HT1080 (cell line): ENCODE results near the gene ZNF474. TPM values are rescaled to one million over a fixed set of nuclear protein-coding genes. Genes with fewer than 3 reads are reported as not detected.

Experiments used
- DNase-seq: peaks from one replicate; pipeline ENCODE4 v3.0.0-alpha.2; 2015; ENCODE audit warnings: low read depth
- total RNA-seq: library from RNA; depleted of rRNA; stranded (reverse); fragments of >200 nt; shearing (Covaris generic); gene quantifications from 2 replicates; pipeline ENCODE4 v1.2.3, GENCODE V29; 2014

Gene ZNF474
- total RNA-seq, 1 experiment from 2014 or later, result 0.08 TPM

DNA sequence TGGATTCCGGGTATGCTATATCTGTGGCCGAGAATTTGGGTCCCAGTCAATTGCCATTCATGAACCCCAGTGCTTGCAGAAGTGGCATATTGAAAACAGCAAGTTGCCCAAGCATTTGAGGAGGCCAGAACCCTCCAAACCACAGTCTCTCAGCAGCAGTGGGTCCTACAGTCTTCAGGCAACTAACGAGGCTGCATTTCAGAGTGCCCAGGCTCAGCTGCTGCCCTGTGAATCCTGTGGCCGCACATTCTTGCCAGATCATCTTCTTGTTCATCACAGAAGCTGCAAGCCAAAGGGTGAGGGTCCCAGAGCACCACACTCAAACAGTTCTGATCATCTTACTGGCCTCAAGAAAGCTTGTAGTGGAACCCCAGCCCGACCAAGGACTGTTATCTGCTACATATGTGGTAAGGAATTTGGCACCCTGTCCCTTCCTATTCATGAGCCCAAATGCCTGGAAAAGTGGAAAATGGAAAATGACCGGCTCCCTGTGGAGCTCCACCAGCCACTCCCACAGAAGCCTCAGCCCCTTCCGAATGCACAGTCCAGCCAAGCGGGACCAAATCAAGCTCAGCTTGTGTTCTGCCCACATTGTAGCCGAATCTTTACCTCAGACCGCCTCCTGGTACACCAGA is 23.0 kb downstream of the ZNF474 start:
- no peak for DNase-seq

DNA sequence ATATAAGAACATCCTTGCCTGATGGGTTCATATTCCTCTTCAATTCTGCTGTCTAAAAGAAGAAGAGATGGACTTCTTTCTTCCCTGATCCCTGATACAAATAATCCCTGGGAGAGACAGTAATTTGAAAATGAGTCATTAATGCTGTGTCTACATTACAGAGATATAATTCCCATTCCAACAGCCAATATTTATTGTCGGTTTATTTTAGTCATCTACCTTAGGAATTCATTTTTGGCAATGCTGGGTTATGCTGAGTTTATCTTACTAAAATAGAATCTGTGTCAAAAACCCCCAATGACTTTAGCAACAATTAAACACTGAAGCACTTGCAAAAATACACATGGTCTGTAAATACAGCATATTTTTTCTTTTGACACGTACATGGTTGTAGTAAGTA is 23.9 kb downstream of the ZNF474 start:
- DNase-seq, result peak; percentile 41

DNA sequence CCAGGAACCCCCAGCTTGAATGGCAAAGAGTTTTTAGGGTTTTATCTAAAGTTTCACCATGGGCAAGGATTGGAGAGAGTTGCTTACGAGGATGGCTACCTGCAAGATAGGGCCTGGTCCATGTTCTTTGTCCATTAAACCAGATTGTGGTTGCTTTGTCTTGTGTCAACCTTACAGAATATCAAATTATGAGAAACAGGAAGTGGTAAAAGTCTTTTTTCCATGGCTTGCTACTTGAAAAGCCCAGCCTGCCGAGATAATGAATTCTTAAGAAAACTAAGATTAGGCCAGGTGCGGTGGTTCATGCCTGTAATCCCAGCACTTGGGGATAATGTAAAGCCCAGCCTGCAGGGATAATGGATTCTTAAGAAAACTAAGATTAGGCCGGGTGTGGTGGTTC is 24.4 kb downstream of the ZNF474 start:
- peak; percentile 38 for DNase-seq

DNA sequence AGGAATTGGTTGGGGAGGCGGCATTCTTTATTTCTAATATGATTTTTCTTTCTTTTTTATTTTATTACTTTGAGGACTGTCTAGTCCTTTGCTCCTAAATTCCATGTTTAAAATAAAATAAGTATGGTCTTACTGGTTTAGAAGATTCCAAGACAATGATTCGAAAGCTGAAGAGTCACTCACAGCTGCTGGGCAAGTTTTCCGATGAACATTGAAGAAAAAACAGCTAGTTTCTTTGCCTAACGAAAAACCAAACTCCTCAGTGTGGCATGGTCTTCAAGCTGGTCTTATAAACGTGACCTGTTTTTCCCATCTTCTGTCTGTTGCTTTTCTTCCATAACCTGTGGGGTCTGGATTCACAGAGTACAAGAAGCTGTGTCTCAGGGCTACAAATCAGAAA is 25.1 kb downstream of the ZNF474 start:
- no peak for DNase-seq

DNA sequence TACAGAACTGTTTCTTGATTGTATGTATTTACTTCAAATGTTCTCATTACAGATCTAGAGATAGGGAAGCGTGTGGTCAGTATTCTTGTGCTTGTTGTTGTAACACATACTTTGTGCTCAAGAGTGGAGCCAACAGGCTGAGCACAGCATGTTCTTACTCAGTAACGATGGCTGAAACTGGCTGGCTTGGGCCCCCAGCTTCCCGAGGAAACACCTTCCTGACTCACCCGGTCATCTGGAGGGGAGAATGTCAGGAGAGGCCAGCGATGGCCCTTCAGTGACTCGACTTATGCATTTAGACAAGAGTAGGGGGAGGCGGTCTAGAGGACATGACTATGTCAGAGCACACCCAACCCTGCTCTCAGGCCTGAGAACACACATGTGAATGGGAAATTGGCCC is 25.6 kb downstream of the ZNF474 start:
- peak; percentile 43 for DNase-seq

DNA sequence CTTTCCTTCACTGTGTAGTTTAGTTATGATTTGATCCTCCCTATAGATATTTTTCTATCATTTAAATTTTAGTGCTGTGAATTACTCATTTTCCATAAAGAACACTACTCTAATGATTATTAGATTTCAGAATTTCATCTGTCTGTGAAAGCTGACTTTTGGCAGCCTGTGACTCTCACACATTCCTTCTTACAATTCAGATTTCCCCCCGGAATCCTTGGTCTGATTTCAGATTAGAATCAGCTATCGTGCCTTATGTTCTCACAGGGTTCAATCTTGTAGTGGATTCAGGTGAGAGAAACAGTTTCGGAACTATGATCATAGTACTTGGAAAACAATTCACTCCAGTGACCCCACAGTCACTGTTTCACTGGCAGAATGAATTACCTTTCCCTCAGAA is 26.2 kb downstream of the ZNF474 start:
- no peak for DNase-seq

DNA sequence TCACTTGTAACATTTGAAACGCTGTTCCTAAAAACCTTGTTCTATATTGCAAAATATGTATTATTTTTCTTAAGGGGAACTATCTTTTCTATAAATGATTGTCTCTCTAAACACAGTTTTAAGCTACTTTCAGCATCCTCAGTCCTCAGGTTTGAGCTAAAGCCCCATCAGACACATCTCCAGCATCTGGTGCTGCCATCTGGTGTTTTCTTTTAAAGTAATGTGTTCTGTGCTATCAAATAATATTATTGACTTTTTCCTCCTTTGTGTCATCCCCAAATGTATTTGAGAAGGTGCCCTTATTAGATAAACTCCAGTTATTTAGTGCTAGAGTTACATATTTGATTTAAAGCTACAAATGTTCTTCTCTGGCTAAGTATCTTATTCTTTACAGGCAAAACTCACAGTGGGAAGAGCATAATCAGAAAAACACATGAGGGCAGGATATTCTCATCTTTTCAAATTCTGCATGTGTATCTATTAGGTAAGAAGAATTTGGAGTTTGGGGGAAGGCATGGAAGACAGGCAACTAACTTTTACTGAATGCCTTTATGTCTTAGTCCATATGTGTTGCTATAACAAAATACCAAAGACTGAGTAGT is 27.5 kb downstream of the ZNF474 start:
- peak; percentile 52 for DNase-seq

DNA sequence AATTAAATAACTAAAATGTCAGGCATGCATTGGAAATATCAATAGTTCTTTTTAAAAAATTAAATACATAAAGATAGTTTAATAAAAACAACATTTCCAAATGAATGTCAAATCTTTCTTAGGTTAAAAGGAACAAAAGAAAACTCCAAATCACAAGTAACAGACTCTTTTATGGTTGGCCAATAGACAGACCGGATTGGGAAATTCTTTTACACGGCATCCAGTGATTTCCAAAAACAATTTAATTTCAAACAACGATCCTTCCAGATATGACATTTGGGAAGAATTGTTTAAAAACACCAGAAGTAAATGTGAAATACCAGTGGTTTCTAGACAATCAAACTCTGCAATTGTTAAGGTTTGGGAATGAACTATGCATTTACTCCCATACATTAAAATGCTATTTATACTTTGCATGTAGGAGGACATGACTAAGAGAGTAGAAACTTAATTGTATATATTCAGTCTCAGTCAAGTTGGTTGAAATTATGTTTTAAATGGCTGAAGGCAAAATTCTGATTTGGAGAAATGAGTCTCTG is 32.8 kb downstream of the ZNF474 start:
- no peak for DNase-seq

DNA sequence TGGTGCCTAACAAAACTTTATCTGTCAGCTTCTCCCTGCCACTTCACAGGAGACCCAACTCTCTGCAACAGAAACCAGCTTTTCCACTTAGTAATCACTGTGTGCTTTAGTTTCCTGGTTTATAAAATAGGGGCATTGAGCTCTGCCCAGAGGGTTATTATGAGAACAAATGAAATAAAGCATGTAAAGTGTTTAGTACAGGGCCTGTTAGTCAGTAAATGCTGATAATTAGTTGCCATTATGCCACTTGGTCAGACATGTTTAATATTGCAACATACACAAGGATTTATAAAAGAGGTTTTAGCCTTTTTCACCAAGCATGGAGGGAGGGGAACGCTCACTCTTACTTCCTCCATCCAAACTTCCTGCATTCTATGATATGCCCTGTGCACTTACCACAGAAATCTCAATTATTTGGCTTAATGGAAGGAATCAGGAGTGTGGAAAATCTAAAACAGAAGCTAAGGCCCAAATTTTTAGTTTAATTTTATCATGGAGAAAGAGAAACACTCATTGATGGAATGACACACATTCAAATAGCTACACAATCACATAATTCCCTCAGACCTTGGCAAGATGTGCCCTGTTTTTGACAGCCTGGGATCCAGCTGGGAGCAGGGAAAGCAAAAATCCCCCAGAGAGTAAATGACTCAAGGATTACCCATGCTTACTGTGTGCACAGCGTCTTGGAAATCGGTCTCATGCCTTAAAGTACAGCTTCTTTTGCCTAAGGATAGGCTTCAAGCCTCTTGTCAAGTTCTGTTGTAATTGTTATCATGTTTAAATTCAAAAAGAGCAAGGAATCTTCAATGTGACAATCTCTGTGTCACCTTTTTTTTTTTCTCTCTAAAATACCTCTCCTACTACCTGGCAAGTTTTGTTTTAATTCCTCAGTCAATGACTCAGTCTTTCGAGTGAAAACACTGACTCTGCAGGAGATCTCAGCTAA is 34.0 kb downstream of the ZNF474 start:
- DNase-seq, result peak; percentile 85

DNA sequence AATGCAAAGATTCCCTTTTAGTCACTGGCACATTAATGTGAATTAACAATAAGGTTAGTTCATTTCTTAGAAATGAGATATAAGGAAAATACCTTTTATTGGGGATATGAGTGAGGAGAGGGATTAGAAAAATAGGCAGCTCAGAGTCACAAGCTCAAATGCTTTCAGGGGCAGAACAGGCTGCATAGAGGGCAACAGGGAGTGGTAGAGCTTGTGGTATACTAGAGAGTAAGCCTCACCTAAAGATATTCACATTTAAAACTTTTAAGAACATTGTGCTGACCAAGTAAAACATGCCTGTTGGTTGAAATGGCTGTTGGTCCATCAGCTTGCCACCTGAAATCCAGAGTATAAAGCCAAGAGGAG is 34.7 kb downstream of the ZNF474 start:
- DNase-seq, result no peak

DNA sequence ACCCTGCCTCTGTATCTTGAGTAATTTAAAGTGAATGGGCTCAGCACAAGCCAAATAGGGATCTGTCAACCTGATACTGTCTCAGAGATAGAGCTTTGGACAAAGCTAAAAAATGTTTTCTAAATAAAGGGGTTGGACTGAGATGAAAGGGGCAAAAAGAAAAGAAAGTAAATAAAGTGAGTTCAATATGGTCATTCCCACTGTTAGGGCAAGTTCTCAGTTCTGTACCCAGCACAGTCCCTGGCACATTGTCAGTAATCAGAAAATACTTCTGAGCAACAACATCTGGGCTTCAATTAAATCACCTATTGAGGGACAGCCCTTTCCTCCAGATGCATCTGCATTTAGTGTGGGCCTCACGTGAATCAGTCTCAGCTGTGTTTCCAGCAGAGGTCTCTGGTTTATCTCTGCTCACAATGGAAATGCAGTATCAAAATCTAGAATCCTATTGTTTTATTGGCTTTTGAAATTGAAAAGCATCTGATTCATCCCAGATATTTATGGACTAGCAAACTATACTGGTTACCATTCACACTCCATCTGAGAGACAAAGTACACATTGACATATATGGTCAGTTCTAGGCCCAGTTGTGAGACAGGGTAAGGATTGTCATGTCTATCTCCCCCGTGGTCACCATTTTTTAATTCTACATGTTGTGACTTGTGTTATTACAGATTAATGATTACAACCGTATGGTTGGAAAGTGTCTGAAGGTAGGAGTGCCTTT is 35.6 kb downstream of the ZNF474 start:
- DNase-seq, result no peak

DNA sequence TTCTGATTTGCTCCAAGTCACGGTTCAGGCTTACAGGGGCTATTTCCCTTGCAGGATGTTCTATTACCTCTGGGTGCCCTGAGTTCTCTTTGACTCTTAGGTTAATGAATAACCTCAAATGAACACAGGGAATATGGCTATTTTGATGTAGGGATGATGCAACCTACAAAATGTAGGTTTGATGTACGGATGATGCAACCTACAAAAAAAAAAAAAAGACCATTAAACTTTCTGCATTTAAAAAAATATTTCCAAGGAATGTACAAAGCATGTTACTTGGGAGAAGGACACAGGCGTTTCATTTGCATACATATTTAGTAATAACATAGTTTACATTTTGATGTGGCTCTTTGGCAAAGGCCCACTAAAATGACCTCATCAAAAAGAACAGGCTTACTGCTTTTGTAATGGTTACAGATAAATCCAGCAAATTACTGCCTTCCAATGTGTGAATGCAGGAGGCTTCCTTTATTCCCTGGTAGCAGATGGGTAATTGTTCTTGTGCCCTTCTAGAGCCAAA is 36.3 kb downstream of the ZNF474 start:
- no peak for DNase-seq

DNA sequence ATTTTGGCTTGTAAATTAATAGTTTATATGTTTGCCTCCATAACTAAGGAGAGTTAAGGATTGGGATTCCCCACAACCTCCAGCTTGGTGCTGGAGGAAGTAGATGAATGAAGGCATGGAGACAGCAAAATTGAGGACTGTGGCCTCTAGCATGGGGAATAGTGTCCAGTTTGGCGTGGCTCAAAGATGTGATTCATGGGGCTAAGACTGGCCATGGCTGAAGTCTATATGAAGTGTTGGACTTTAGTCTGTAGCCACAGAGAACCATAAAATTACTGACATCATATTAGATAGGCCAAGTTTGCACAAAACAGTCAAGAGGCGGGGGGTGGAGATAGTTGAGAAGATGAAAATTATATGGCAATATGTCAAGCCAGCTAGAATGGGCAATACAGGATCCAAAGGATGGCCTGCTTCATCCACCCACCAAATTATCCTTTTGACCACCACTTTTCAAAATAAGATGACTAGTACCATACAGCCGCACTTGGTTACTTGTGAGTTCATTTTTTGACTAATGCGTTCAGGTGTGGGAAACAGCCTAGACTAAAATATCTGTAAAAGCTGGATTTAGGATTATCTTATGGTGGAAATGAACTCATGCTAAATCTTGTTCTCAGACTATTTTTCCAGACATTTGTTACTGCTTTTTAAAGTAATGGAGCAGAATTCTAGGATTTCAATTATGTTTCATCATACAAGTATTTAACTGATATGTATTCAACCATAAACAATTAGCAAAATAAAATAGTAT is 40.2 kb downstream of the ZNF474 start:
- DNase-seq, result no peak

DNA sequence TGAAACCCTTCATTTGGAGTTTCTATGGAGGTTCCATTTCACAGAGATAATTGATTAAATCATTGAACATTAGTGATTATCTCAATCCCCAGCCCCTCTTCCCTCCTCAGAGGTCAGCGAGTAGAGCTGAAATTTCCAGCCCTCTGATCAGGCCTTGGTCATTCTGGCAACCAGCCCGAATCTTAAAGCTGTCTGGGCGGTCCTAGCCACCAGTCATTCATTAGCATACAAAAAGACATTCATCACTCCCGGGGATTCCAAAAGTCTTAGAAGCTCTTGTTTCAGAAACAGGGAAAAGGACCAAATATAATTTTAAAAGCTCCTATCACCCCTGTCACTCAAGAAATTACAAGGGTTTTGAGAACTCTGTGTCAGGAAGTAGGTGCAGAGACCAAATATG is 41.3 kb downstream of the ZNF474 start:
- peak; percentile 47 for DNase-seq

DNA sequence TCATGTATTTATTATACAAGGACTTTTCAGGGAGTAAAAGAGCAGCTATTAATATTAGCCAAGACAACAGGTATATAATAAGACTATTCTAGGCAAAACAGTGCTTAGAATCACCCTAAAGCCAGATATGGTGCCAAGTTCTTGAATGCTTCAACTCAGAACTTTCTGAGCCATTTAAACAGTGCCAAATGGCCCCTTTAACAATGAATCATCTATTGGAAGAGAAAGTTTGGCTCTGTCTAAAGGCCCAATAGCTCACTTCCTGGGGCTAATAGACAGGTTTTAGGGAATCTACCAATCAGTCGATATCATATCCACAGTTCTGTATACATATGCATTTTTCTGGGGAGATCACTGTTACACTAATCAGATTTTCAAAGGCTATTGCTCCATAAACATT is 42.9 kb downstream of the ZNF474 start:
- DNase-seq, result no peak

DNA sequence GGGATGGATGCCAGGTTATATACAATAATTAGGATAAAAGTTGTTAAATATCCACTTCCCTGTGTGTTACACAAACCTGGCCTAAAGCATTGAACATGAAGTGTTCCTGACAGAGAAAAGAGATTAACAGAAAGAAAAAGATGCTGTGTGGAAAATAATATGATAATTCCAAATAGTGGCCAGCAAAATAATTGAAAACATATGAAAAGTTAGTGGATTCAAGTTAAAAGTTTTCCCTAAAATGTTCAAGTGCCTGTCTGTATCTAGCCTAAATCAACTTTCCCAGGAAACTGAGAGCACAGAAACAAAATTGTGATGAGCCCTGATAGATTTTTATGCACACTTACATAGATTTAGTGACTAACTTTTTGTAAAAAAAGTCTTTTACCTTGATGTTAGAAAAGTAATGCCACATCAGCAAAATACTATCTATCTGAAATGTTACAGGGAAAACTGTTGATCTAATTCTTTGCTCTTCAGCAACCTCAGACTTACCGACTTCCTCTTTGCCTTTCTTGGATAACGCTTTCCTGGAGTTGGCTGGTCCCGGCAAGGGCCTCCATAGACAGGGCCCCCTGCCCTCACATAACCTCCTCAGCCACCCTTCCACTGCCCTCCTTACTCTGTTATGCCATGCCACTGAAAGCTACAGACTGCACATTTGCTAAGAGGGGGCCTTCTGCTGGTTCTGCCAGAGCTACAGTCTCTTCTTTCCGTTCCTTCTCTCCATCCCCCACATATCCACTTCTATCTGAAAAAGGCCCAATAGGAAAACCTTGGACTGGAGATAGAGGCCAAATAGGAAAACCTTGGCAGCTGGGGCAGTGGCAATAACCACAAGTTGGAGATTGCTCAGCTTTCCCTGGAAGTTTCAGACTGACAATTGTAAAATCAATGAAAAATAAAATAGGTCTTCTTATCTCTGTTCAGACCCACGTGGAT is 44.4 kb downstream of the ZNF474 start:
- no peak for DNase-seq

DNA sequence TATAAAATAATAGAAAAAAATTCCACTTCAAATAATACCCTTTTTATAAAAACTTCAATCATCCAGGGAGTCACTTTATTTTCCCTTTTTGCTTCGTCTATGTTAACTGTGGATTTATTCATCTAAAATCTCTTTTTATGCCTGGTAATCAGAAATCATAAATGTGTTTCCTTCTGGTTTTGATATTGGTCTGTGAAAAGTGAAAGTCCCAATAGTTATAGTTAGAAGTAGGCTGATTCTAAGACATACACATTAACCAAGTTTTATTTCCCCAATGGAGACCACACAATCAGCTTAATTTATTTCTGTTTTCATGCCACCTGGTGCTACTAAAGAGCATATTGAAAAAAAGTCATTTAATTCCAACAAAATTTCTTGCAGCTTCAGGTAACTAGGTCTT is 45.7 kb downstream of the ZNF474 start:
- no peak for DNase-seq

DNA sequence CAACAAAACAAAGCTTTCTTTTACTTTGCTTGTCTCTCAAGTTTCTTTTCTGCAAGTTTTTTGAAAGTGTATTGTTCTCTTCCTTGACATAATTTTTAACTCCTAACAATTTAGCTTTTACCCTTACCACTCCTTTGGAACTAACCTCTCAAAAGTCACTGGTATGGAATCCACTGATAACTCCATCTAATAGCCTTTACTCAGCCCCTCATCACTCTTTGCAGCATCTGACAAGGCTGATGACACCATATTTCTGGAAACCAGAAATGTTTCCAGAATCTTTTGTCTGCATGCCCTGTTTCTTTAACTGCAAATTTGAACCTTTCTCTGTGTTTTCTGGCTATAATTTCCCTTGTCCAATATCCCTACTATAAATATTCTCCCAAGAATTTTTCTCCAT is 46.5 kb downstream of the ZNF474 start:
- no peak for DNase-seq

DNA sequence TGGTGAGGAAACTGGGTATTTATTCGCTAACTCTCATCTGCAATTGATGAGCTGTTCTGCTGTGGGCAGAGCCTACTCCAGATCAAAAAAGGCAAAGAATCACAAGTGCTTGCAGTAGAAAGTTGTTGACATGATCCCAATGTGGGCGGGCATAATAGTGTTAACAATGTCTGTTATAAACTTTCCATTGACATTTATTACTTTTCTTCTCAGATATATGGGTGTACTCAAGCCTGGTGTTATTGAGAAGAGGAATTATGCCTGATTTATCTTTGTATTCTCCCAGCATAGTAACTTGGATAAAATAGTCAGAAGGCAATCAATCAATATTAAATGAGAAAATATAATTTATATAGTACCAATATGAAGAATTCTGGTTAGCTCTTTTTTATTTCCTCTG is 47.8 kb downstream of the ZNF474 start:
- DNase-seq, result no peak
